IMR-90 (cell line): Measurements from ENCODE around the gene TMEM181. TPM values are rescaled to one million over a fixed set of nuclear protein-coding genes. Genes with fewer than 3 reads are reported as not detected.

Experiments
- ATAC-seq: fragments of 200-7000 bp; cut with Tn5 transposase; 2 replicates; pipeline ENCODE4 v1.9.1; 2020; ENCODE audit warnings: low read depth, mild to moderate bottlenecking, moderate library complexity
- BruUV-seq: library from RNA; stranded (reverse); fragments of 400-500 nt; replicated peaks from 2 replicates; lab custom pipeline; 2021; lab: Mats Ljungman, UMichigan
- CTCF ChIA-PET: fragments of 300-600 bp; formaldehyde crosslinking; extraction: SDS; loops from one replicate; lab custom pipeline; 2021; ENCODE audit warnings: antibody characterized with exemption; lab: Yijun Ruan, JAX
- POLR2A ChIA-PET: fragments of 300-600 bp; sonication (Branson Sonifier 250); formaldehyde crosslinking; loops from one replicate; lab custom pipeline; 2022; ENCODE audit warnings: antibody characterized with exemption; ENCODE audit not compliant: unreplicated experiment; lab: Charles Lee
- DNase-seq: peaks from one replicate; pipeline ENCODE4 v3.0.0; 2013
- H2AFZ ChIP-seq: replicated peaks from 2 replicates; pipeline ENCODE3; 2013; ENCODE audit warnings: low read length, mild to moderate bottlenecking; ENCODE audit not compliant: poor library complexity
- H2AK5ac ChIP-seq: 2 replicates; pipeline ENCODE4 v1.6.1; 2013; ENCODE audit warnings: low read depth, low read length, inconsistent platforms
- H2AK9ac ChIP-seq: replicated peaks from 2 replicates; pipeline ENCODE3; 2013; ENCODE audit warnings: mild to moderate bottlenecking, low read depth, low read length, moderate library complexity; ENCODE audit not compliant: poor library complexity
- H2BK120ac ChIP-seq: 2 replicates; pipeline ENCODE4 v1.6.1; 2013; ENCODE audit warnings: low read depth, low read length, inconsistent platforms
- H2BK15ac ChIP-seq: 3 replicates; pipeline ENCODE4 v1.6.1; 2013; ENCODE audit warnings: low read depth, low read length, inconsistent platforms
- H2BK20ac ChIP-seq: 2 replicates; pipeline ENCODE4 v1.6.1; 2013; ENCODE audit warnings: low read depth, mild to moderate bottlenecking, inconsistent platforms, low read length, moderate library complexity
- H2BK5ac ChIP-seq: 2 replicates; pipeline ENCODE4 v1.6.1; 2013; ENCODE audit warnings: mild to moderate bottlenecking, low read depth, low read length, inconsistent platforms; ENCODE audit not compliant: poor library complexity, severe bottlenecking
- H3K14ac ChIP-seq: replicated peaks from 2 replicates; pipeline ENCODE4 v1.6.1; 2013; ENCODE audit warnings: low read depth, low read length, inconsistent platforms
- H3K18ac ChIP-seq: 2 replicates; pipeline ENCODE4 v1.6.1; 2013; ENCODE audit warnings: low read depth, low read length, control low read depth
- H3K23ac ChIP-seq: 2 replicates; pipeline ENCODE4 v1.6.1; 2013; ENCODE audit warnings: low read depth, low read length, inconsistent platforms
- H3K27ac ChIP-seq: 2 replicates; pipeline ENCODE4 v1.5.1; 2013; ENCODE audit warnings: mild to moderate bottlenecking, control low read depth, low read length; ENCODE audit not compliant: insufficient read depth
- H3K27me3 ChIP-seq: 2 replicates; pipeline ENCODE4 v1.6.1; 2013; ENCODE audit warnings: low read length; ENCODE audit not compliant: control insufficient read depth, insufficient read depth
- H3K36me3 ChIP-seq: 2 replicates; pipeline ENCODE4 v1.6.1; 2013; ENCODE audit warnings: low read length, mixed read lengths; ENCODE audit not compliant: control insufficient read depth, insufficient read depth
- H3K4ac ChIP-seq: 2 replicates; pipeline ENCODE4 v1.6.1; 2013; ENCODE audit warnings: low read depth, low read length, inconsistent platforms
- H3K4me1 ChIP-seq: 2 replicates; pipeline ENCODE4 v1.6.1; 2013; ENCODE audit warnings: low read length, mixed read lengths; ENCODE audit not compliant: control insufficient read depth, insufficient read depth
- H3K4me2 ChIP-seq: 2 replicates; pipeline ENCODE4 v1.6.1; 2013; ENCODE audit warnings: low read depth, mild to moderate bottlenecking, control low read depth, low read length, moderate library complexity
- H3K4me3 ChIP-seq: 2 replicates; pipeline ENCODE4 v1.5.1; 2013; ENCODE audit warnings: low read depth, mild to moderate bottlenecking, control low read depth, low read length, moderate library complexity; ENCODE audit not compliant: insufficient read depth
- H3K56ac ChIP-seq: 2 replicates; pipeline ENCODE4 v1.6.1; 2013; ENCODE audit warnings: low read length, inconsistent platforms; ENCODE audit not compliant: insufficient read depth; ENCODE audit errors: extremely low read depth
- H3K79me1 ChIP-seq, 2 experiments: 2 replicates each; pipeline ENCODE4 v1.6.1; 2013; ENCODE audit warnings: low read length in 2 of 2, inconsistent platforms in 1 of 2, low read depth in 1 of 2
- H3K9ac ChIP-seq: 2 replicates; pipeline ENCODE4 v1.6.1; 2013; ENCODE audit warnings: low read depth, low read length, control low read depth
- H3K9me1 ChIP-seq: 2 replicates; pipeline ENCODE4 v1.6.1; 2013; ENCODE audit warnings: low read length, inconsistent platforms; ENCODE audit not compliant: insufficient read depth
- H3K9me3 ChIP-seq: 2 replicates; pipeline ENCODE4 v1.6.1; 2013; ENCODE audit warnings: low read length; ENCODE audit not compliant: control insufficient read depth, insufficient read depth
- H4K20me1 ChIP-seq: 2 replicates; pipeline ENCODE4 v1.6.1; 2013; ENCODE audit warnings: low read length, inconsistent platforms; ENCODE audit not compliant: insufficient read depth
- H4K5ac ChIP-seq: 2 replicates; pipeline ENCODE4 v1.6.1; 2013; ENCODE audit warnings: mild to moderate bottlenecking, low read depth, low read length, control low read depth
- H4K8ac ChIP-seq, 2 experiments: 2 replicates each; pipeline ENCODE4 v1.6.1; 2013; ENCODE audit warnings: low read depth in 2 of 2, low read length in 2 of 2, control low read depth in 1 of 2, inconsistent platforms in 1 of 2
- H4K91ac ChIP-seq: 2 replicates; pipeline ENCODE4 v1.6.1; 2013; ENCODE audit warnings: low read depth, low read length, inconsistent platforms; ENCODE audit not compliant: insufficient read depth
- BHLHE40 ChIP-seq: fragments of 150-350 bp; IDR thresholded peaks from 2 replicates; pipeline ENCODE4 v1.6.1; 2016; ENCODE audit warnings: mild to moderate bottlenecking, low read depth, low read length
- CEBPB ChIP-seq: IDR thresholded peaks from 2 replicates; pipeline ENCODE4 v1.6.1; 2012; ENCODE audit warnings: low read depth, low read length, improper control_type of control experiment
- CHD1 ChIP-seq: IDR thresholded peaks from 2 replicates; pipeline ENCODE4 v1.6.1; 2012; ENCODE audit warnings: low read depth, low read length, improper control_type of control experiment
- FOS ChIP-seq: fragments of 150-350 bp; IDR thresholded peaks from 2 replicates; pipeline ENCODE4 v1.6.1; 2016; ENCODE audit warnings: low read depth, low read length
- MAFK ChIP-seq: IDR thresholded peaks from 2 replicates; pipeline ENCODE4 v1.6.1; 2012; ENCODE audit warnings: low read depth, low read length, improper control_type of control experiment
- MAZ ChIP-seq: IDR thresholded peaks from 2 replicates; pipeline ENCODE4 v1.6.1; 2012; ENCODE audit warnings: low read depth, mild to moderate bottlenecking, low read length, improper control_type of control experiment, moderate library complexity, borderline replicate concordance
- MXI1 ChIP-seq: IDR thresholded peaks from 2 replicates; pipeline ENCODE4 v1.6.1; 2012; ENCODE audit warnings: low read depth, mild to moderate bottlenecking, low read length, moderate library complexity, borderline replicate concordance
- NFE2L2 ChIP-seq: fragments of 150-350 bp; IDR thresholded peaks from 2 replicates; pipeline ENCODE4 v1.6.1; 2016; ENCODE audit warnings: low read depth, mild to moderate bottlenecking, low read length
- POLR2A ChIP-seq: IDR thresholded peaks from 2 replicates; pipeline ENCODE4 v1.6.1; 2012; ENCODE audit warnings: mild to moderate bottlenecking, low read depth, low read length
- RAD21 ChIP-seq: IDR thresholded peaks from 2 replicates; pipeline ENCODE4 v1.6.1; 2012; ENCODE audit warnings: low read length, improper control_type of control experiment
- RCOR1 ChIP-seq: IDR thresholded peaks from 2 replicates; pipeline ENCODE4 v1.6.1; 2012; ENCODE audit warnings: mild to moderate bottlenecking, low read length, improper control_type of control experiment; ENCODE audit not compliant: insufficient replicate concordance
- RFX5 ChIP-seq: IDR thresholded peaks from 2 replicates; pipeline ENCODE4 v1.8.0; 2012; ENCODE audit warnings: low read depth, mild to moderate bottlenecking, low read length, moderate library complexity
- SMC3 ChIP-seq: fragments of 150-350 bp; IDR thresholded peaks from 2 replicates; pipeline ENCODE4 v1.6.1; 2016; ENCODE audit warnings: low read depth, mild to moderate bottlenecking, antibody characterized with exemption, low read length, moderate library complexity
- WGBS, 2 experiments: methylation state at CpG; one replicate each; pipeline versions ENCODE4 v1.1.5 to v1.1.7; 2013; ENCODE audit warnings: missing lambda C conversion rate in 2 of 2; ENCODE audit not compliant: insufficient read length in 1 of 2; ENCODE audit errors: extremely low coverage in 2 of 2; 5-methylcytosine and 5-hydroxymethylcytosine counted together
- dilution Hi-C: fragments of 300-500 bp; cut with HindIII; formaldehyde crosslinking; loops from one replicate; pipeline ENCODE4 v1.14.3; 2018; ENCODE audit warnings: low sequenced_read_pairs; ENCODE audit not compliant: unreplicated experiment
- in situ Hi-C: fragments of 300-500 bp; cut with MboI; formaldehyde crosslinking; loops from 3 replicates; pipeline ENCODE4 v1.14.3; 2019; ENCODE audit warnings: low sequenced_read_pairs, inconsistent platforms, mixed read lengths
- intact Hi-C: fragments of 100-400 bp; cut with micrococcal nuclease; formaldehyde crosslinking; loops from 2 replicates; pipeline ENCODE4 v1.10.0; 2022
- polyA plus RNA-seq, 3 experiments: library from polyadenylated mRNA; depleted of rRNA; stranded (reverse); fragments of >200 nt; gene quantifications; 2 replicates each; pipeline ENCODE4 v1.2.3, GENCODE V29; 2012; ENCODE audit warnings: low replicate concordance in 1 of 3
- total RNA-seq: library from RNA; depleted of rRNA; stranded (reverse); fragments of >200 nt; gene quantifications from 2 replicates; pipeline ENCODE4 v1.2.3, GENCODE V29; 2012
- TF ChIP-seq, protein P1 (sequence below): fragments of 150-350 bp; IDR thresholded peaks from 2 replicates; pipeline ENCODE4 v1.6.1; 2016; ENCODE audit warnings: low read depth, mild to moderate bottlenecking, low read length, moderate library complexity, borderline replicate concordance
- TF ChIP-seq, protein P2 (sequence below): conservative IDR thresholded peaks from 2 replicates; pipeline ENCODE4 v1.5.1; 2012; ENCODE audit warnings: mild to moderate bottlenecking, low read depth, low read length, improper control_type of control experiment
- TF ChIP-seq, protein P3 (sequence below): fragments of 150-350 bp; IDR thresholded peaks from 2 replicates; pipeline ENCODE4 v1.6.1; 2017; ENCODE audit warnings: mild to moderate bottlenecking, antibody characterized with exemption, low read length, low read depth

Gene TMEM181
- total and polyA plus RNA-seq, 2 of the 4 experiments (the other 2 are of a cell fraction), result 22.8 to 27.8 TPM

DNA sequence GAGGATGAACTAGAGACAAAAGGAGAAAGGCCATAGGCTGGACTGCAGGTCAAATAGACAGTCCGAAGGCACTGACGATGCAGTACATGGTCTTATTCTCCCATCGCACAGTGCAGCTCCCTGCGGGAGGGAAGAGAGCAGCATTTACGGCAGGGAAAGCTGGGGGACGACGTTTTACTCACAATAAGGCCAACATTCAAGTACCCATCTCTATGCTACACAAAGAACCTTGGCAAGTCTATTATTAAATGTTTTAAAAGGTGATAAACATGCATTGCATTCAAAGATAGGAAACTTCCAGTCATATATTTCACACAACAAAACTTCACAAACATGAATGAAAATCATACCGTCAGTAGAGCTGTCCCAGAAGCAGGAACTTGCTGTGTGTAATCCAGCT lies 76.9 kb downstream of the TMEM181 start:
- intact Hi-C loops (no loop called here), in situ Hi-C loops (loop anchor here (25.0 kb wide), 1 partner anchor 1076 kb away; no protein-coding TSS in a partner anchor), dilution Hi-C loops (no loop called here)
- Histone ChIP-seq H3K4me2 (no peak overlapping the region), H3K27ac (no peak overlapping the region), H4K8ac (no peak overlapping the region), H3K14ac (no peak overlapping the region), H2BK15ac (no peak overlapping the region), H4K91ac (no peak overlapping the region), H3K9ac (no peak overlapping the region), H4K20me1 (peaks cover 27% of the 10 kb centered on the region), H2BK5ac (no peak overlapping the region), H3K56ac (no peak overlapping the region), H3K4ac (no peak overlapping the region), H3K9me3 (no peaks in the 10 kb centered on the region), H3K4me1 (peaks cover 15% of the 10 kb centered on the region), H3K23ac (no peak overlapping the region), H2AFZ (no peak overlapping the region), H2BK20ac (no peak overlapping the region), H4K5ac (no peak overlapping the region), H3K4me3 (no peak overlapping the region), H2AK9ac (no peak overlapping the region), H3K9me1 (peaks cover 21% of the 10 kb centered on the region), H3K79me1 (peaks cover 26 to 61% of the 10 kb centered on the region in 2 experiments), H2BK120ac (no peak overlapping the region), H3K36me3 (peaks cover 32% of the 10 kb centered on the region), H3K27me3 (no peaks in the 10 kb centered on the region), H3K18ac (no peak overlapping the region), H2AK5ac (no peak overlapping the region)
- 100% methylated on average over 4 of the region's 8 CpGs; no CpG with 5 or more reads in 1 of the 2 experiments for WGBS, 2 experiments
- no peak for TF ChIP-seq CEBPB
- no peak for TF ChIP-seq RFX5
- TF ChIP-seq, protein P1, sequence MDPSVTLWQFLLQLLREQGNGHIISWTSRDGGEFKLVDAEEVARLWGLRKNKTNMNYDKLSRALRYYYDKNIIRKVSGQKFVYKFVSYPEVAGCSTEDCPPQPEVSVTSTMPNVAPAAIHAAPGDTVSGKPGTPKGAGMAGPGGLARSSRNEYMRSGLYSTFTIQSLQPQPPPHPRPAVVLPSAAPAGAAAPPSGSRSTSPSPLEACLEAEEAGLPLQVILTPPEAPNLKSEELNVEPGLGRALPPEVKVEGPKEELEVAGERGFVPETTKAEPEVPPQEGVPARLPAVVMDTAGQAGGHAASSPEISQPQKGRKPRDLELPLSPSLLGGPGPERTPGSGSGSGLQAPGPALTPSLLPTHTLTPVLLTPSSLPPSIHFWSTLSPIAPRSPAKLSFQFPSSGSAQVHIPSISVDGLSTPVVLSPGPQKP, result no peak
- TF ChIP-seq MAFK, result no peak
- TF ChIP-seq RCOR1, result no peak
- TF ChIP-seq BHLHE40, result no peak
- no peak for TF ChIP-seq NFE2L2
- TF ChIP-seq POLR2A, result no peak
- TF ChIP-seq CHD1, result no peak
- no peak for TF ChIP-seq MXI1
- TF ChIP-seq MAZ, result no peak
- TF ChIP-seq FOS, result no peak
- TF ChIP-seq RAD21, result no peak
- TF ChIP-seq, protein P2, sequence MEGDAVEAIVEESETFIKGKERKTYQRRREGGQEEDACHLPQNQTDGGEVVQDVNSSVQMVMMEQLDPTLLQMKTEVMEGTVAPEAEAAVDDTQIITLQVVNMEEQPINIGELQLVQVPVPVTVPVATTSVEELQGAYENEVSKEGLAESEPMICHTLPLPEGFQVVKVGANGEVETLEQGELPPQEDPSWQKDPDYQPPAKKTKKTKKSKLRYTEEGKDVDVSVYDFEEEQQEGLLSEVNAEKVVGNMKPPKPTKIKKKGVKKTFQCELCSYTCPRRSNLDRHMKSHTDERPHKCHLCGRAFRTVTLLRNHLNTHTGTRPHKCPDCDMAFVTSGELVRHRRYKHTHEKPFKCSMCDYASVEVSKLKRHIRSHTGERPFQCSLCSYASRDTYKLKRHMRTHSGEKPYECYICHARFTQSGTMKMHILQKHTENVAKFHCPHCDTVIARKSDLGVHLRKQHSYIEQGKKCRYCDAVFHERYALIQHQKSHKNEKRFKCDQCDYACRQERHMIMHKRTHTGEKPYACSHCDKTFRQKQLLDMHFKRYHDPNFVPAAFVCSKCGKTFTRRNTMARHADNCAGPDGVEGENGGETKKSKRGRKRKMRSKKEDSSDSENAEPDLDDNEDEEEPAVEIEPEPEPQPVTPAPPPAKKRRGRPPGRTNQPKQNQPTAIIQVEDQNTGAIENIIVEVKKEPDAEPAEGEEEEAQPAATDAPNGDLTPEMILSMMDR, result no peak
- no peak for TF ChIP-seq SMC3
- TF ChIP-seq, protein P3, sequence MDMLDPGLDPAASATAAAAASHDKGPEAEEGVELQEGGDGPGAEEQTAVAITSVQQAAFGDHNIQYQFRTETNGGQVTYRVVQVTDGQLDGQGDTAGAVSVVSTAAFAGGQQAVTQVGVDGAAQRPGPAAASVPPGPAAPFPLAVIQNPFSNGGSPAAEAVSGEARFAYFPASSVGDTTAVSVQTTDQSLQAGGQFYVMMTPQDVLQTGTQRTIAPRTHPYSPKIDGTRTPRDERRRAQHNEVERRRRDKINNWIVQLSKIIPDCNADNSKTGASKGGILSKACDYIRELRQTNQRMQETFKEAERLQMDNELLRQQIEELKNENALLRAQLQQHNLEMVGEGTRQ, result no peak
- ChIA-PET CTCF (no interaction called here), POLR2A (no interaction called here)
- BruUV-seq, result no TSS peak
- ATAC-seq, result no peak
- no peak for DNase-seq
